Ovary (tissue), 3 donors: Measurements from ENCODE around the gene NXPH3.

ENCODE experiments used
- CTCF ChIP-seq, 3 donors: fragments of 450-650 bp in 2 of 3; fragments of 200-600 bp in 1 of 3; IDR thresholded peaks; one replicate each; pipeline versions ENCODE4 v1.5.1 to v1.8.0; 2016 to 2022; ENCODE audit warnings: antibody characterized with exemption in 3 of 3, mild to moderate bottlenecking in 1 of 3
- EP300 ChIP-seq: sonication (generic); formaldehyde crosslinking; IDR thresholded peaks from one replicate; pipeline ENCODE4 v1.6.1; 2017; ENCODE audit warnings: antibody characterized with exemption
- donor health status: DM: no; HTN: no; CAD: no.

GRCh38 chr17:49583889-49584288 lies 8.2 kb downstream of the NXPH3 start:
- TF ChIP-seq CTCF (IDR thresholded peaks at IDR 0.05) (no peak), EP300 (no peak)
